GM21529 (cell line): ENCODE data around the gene RNF166.

Experiments
- ATAC-seq: cut with Tn5 transposase; IDR thresholded peaks from one replicate; pipeline ENCODE4 v1.9.1; 2021; ENCODE audit not compliant: unreplicated experiment

RNF166 gene

GRCh38 chr16:88694221-88695087 lies 11.8 kb downstream of the RNF166 start:
- ATAC-seq: no peak

GRCh38 chr16:88693420-88694177 lies 12.6 kb downstream of the RNF166 start:
- ATAC-seq: no peak

- ATAC-seq: no peak
Observed at GRCh38 chr16:88692861-88693260, 13.3 kb downstream of the RNF166 start.

GRCh38 chr16:88691924-88692560 lies 14.2 kb downstream of the RNF166 start:
- no peak for ATAC-seq

GRCh38 chr16:88691129-88691813 lies 14.9 kb downstream of the RNF166 start:
- no peak for ATAC-seq

- no peak for ATAC-seq
Observed at GRCh38 chr16:88690341-88691128, 15.7 kb downstream of the RNF166 start.

- no peak for ATAC-seq
Observed at GRCh38 chr16:88688013-88688778, 18.0 kb downstream of the RNF166 start.

GRCh38 chr16:88687676-88688012 lies 18.6 kb downstream of the RNF166 start:
- ATAC-seq: no peak

GRCh38 chr16:88687254-88687576 lies 19.0 kb downstream of the RNF166 start:
- no peak for ATAC-seq

- peak; percentile 70 for ATAC-seq
Observed at GRCh38 chr16:88686439-88687253, 19.6 kb downstream of the RNF166 start, which contains the start of gene SNAI3. Gene SNAI3 (minus strand): TSS chr16:88686507. CDS start chr16:88686406, 101 bp downstream.

GRCh38 chr16:88686062-88686438 lies 20.2 kb downstream of the RNF166 start:
- ATAC-seq: peak; percentile 10

GRCh38 chr16:88685156-88686061 lies 20.8 kb downstream of the RNF166 start:
- ATAC-seq: no peak

- ATAC-seq: no peak
Observed at GRCh38 chr16:88684569-88685155, 21.5 kb downstream of the RNF166 start.

GRCh38 chr16:88681709-88682451 lies 24.3 kb downstream of the RNF166 start:
- peak; percentile 68 for ATAC-seq

GRCh38 chr16:88681084-88681680 lies 25.0 kb downstream of the RNF166 start:
- peak; percentile 36 for ATAC-seq

GRCh38 chr16:88680554-88681083 lies 25.6 kb downstream of the RNF166 start:
- no peak for ATAC-seq
